Epidermal melanocyte (primary cell): ENCODE data around the gene CDK6.

Source experiments
- DNase-seq: peaks from one replicate; pipeline ENCODE4 v3.0.0; 2011; ENCODE audit warnings: low spot score; ENCODE audit not compliant: insufficient read length

CDK6 gene

DNA sequence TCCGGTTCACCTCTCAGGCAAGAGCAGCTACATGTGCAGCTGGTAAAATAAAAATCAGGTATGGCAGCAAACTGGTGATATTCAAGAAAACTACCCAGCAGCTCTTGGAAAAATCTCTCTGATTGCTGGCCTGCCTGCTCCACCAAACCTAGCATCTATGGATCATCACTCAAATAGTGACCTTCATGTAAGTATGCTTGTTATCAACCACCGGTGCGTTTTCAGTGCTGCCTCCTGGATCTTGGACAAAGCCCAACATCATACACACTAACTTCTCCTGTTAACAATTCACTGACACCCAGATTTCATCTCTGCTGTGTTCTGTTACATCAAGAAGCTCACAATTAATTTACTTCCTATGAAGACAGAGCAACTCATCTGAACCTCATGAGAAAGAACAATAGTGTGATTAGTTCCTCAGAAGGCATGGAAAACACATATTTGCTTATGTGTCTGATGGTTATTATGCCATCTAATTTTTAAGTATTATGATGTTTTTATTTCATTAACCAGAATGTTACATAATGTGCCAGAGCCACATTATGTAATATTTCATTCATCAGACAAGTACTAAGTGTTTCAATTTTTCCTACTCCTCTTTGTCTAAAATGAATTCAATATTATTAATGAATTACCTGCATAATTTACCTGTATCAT, 8.8 kb downstream of the CDK6 start:
- DNase-seq = no peak

- no peak for DNase-seq
Observed at GRCh38 chr7:92826258-92826938, 10.0 kb downstream of the CDK6 start.

DNA sequence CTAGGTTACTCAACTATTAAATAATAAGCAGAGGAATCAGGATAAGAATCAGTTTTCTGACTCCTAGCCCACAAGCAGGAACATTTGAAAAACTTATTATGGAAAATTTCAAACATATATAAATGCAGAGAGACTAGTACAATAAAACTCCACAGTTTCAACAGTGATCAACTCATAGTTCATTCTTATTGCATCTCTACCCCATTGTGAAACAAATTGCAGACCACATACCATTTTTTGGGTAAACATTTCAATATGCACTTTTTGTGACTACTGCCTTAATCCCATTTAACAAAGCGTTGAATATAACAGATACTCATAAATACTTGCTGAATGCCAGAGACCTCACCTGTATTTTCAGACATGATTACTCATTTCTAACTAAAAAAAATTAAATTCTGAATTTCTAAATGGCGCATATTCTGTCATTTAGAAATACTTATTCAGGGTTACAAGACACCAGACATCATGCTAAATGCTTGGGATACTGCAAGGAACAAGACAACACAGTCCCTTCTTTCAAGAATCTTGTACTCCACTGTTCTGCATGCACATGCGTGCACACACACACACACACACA, 11.4 kb downstream of the CDK6 start:
- no peak for DNase-seq

GRCh38 chr7:92824450-92824849, 11.9 kb downstream of the CDK6 start:
- no peak for DNase-seq

GRCh38 chr7:92823042-92823441, 13.3 kb downstream of the CDK6 start:
- no peak for DNase-seq

DNA sequence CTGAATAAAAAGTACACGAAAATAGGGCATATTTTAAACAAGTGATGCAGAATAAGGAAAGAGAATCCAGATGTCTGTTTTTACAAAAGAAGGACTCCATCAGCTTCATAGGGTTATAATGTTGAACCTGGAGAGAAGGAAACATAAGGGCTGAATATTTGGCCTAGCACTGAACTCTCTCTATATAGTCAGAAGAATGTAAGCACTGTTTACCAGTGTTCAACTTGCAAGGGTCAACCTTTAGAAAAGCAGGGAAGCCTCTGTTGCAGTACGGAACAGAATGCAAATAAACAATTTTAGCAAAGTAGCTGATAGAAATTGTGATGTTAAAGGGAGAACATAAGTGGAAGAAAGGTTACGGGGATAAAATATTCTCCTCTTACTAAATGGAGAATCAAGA, 16.2 kb downstream of the CDK6 start:
- DNase-seq = no peak

- DNase-seq = no peak
Observed at GRCh38 chr7:92817398-92817797, 19.0 kb downstream of the CDK6 start.

- DNase-seq = no peak
Observed at GRCh38 chr7:92815412-92815811, 21.0 kb downstream of the CDK6 start.

DNA sequence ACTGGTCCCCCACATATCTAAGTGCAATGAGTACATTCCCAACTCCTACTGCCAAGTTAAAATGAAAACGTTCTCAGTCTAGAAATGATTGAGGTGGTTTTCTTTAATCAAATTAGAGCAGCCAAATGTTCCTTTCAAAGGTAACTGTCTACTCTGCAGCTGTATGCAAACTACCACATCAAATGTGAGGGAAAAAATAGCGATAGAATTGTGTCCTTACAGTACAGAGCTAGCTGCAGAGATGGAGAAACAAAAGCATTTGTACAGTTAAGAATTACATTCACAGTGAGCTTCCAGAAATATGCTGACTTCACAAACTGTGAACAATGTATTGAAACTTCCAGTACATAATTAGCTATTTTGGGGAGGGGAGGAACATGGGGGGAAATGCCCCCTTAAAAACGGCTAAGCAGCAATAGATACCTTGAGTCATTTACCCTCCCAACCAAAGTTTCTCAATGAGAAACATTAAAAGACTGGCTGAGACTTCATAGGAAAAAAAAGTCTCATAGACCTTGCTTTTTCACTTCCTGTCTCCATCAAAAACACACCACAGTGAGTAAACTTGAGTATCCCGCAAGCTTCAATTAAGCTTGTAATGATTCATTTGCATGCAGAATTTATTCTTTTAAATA, 22.9 kb downstream of the CDK6 start:
- no peak for DNase-seq

GRCh38 chr7:92811158-92811557, 25.2 kb downstream of the CDK6 start:
- no peak for DNase-seq

GRCh38 chr7:92809760-92810573, 26.4 kb downstream of the CDK6 start:
- DNase-seq = no peak

GRCh38 chr7:92809397-92809759, 27.0 kb downstream of the CDK6 start:
- no peak for DNase-seq

DNA sequence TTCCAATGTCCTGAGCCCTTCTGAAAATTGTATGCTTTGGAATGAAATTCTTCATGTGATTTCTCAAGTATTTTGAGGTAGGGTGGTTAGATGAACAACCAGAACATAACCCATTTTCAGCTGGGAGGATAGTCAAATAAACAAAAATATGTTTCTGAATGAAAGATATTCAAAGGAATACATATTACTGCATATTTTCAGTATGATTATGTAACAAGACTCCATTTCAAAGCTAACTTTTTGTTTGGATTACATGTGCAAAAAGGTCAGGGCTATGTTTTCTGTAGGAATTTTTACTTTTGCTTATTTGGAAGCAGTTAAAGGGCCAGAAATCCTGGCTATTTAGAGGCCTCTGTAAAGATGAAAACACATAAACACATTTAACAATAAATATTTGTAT, 27.7 kb downstream of the CDK6 start:
- no peak for DNase-seq

- DNase-seq = no peak
Observed at GRCh38 chr7:92808006-92808405, 28.4 kb downstream of the CDK6 start.

DNA sequence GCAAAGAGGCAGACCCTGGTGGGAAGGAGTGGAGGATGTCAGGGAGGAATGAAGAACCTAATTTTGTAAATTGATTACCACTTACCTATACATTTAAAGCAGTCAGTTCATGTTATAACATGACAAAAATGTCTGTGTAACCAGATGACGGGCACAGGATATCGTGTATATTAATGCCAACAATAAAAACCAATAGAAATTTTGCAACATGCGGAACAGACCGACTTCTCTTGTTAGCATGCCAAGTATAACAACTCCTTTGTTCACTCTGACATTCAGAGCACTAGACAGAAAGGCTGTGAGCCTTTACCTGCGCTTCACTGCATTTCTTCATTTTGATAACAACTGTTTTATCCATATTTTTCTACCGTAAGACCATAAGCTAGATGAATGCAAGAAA, 29.9 kb downstream of the CDK6 start:
- DNase-seq = no peak

GRCh38 chr7:92802406-92802805, 34.0 kb downstream of the CDK6 start:
- DNase-seq = no peak

GRCh38 chr7:92799446-92800211, 36.7 kb downstream of the CDK6 start:
- DNase-seq = no peak

- no peak for DNase-seq
Observed at GRCh38 chr7:92798517-92799249, 37.7 kb downstream of the CDK6 start.

- DNase-seq = no peak
Observed at GRCh38 chr7:92797693-92798092, 38.7 kb downstream of the CDK6 start.

GRCh38 chr7:92797284-92797683, 39.1 kb downstream of the CDK6 start:
- no peak for DNase-seq
